Activated T-helper 17 cell treated with anti-CD3 and anti-CD28 coated beads, Interleukin-2, amount 50 U/mL, for 72 hours (primary cell): ENCODE data around the gene CCDC158. TPM values are rescaled to one million over a fixed set of nuclear protein-coding genes. Genes with fewer than 3 reads are reported as not detected.

Experiments used
- ATAC-seq: fragments of 150-1000 bp; cut with Tn5 transposase; replicated peaks from 2 replicates; pipeline ENCODE4 v1.10.0; 2021; ENCODE audit warnings: mild to moderate bottlenecking, moderate library complexity
- H3K27ac Mint-ChIP-seq: one replicate; pipeline ENCODE4 v1.8.0; 2022; ENCODE audit warnings: mixed read lengths
- H3K27me3 Mint-ChIP-seq: one replicate; pipeline ENCODE4 v1.8.0; 2022; ENCODE audit warnings: mixed read lengths
- H3K36me3 Mint-ChIP-seq: one replicate; pipeline ENCODE4 v1.8.0; 2022; ENCODE audit warnings: low read depth, mild to moderate bottlenecking, mixed read lengths
- H3K4me1 Mint-ChIP-seq: one replicate; pipeline ENCODE4 v1.8.0; 2022; ENCODE audit warnings: mixed read lengths
- H3K4me3 Mint-ChIP-seq: one replicate; pipeline ENCODE4 v1.8.0; 2022; ENCODE audit warnings: mild to moderate bottlenecking, mixed read lengths
- H3K9me3 Mint-ChIP-seq: one replicate; pipeline ENCODE4 v1.8.0; 2022; ENCODE audit warnings: mixed read lengths
- total RNA-seq, 2 donors: library from RNA; stranded (reverse); gene quantifications; one replicate each; pipeline ENCODE4 v1.2.3, GENCODE V29; 2022

CCDC158 gene
- total RNA-seq, 2 donors from 2014 or later: not detected

DNA sequence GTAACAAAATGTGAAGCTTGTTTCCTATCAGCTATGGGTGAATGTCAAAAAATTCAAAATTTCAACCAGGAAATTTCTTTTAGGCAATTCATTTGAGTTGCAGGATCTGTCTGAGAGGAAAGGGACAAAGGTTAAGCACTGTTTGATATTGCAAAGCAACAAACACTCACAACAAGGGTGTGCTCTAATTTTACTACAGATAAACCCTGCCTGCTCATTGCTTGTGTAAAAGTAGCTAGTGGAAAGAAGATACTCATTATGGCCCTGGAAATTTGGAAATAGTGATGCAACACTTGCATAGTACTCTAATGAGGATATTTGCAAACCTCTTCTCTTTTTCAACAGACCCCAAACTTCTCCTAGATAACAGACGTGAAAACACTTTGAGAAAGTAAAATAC lies 142.4 kb downstream of the CCDC158 start:
- Mint-ChIP-seq H3K27ac (no peak overlapping the region), H3K27me3 (peaks cover 25% of the 10 kb centered on the region), H3K4me1 (no peaks in the 10 kb centered on the region), H3K9me3 (no peaks in the 10 kb centered on the region), H3K36me3 (no peaks in the 10 kb centered on the region), H3K4me3 (no peak overlapping the region)
- no peak for ATAC-seq

- no peaks in the 10 kb centered on the region for H3K36me3 Mint-ChIP-seq
- peaks cover 31% of the 10 kb centered on the region for H3K27me3 Mint-ChIP-seq
- H3K4me3 Mint-ChIP-seq: no peak overlapping the region
- H3K9me3 Mint-ChIP-seq: no peaks in the 10 kb centered on the region
- ATAC-seq: no peak
- no peaks in the 10 kb centered on the region for H3K4me1 Mint-ChIP-seq
- H3K27ac Mint-ChIP-seq: no peak overlapping the region
These were observed 143.3 kb downstream of the CCDC158 start for GRCh38 chr4:76277667-76278066.

- Mint-ChIP-seq H3K4me3 (no peak overlapping the region), H3K9me3 (no peaks in the 10 kb centered on the region), H3K36me3 (no peaks in the 10 kb centered on the region), H3K4me1 (no peaks in the 10 kb centered on the region), H3K27ac (no peak overlapping the region), H3K27me3 (peaks cover 31% of the 10 kb centered on the region)
- no peak for ATAC-seq
These were observed 144.1 kb downstream of the CCDC158 start for GRCh38 chr4:76276813-76277212.

- ATAC-seq: no peak
- Mint-ChIP-seq H3K27me3 (peaks cover 31% of the 10 kb centered on the region), H3K36me3 (no peaks in the 10 kb centered on the region), H3K9me3 (no peaks in the 10 kb centered on the region), H3K27ac (no peak overlapping the region), H3K4me1 (no peaks in the 10 kb centered on the region), H3K4me3 (no peak overlapping the region)
These were observed 145.3 kb downstream of the CCDC158 start for GRCh38 chr4:76275486-76276124.

DNA sequence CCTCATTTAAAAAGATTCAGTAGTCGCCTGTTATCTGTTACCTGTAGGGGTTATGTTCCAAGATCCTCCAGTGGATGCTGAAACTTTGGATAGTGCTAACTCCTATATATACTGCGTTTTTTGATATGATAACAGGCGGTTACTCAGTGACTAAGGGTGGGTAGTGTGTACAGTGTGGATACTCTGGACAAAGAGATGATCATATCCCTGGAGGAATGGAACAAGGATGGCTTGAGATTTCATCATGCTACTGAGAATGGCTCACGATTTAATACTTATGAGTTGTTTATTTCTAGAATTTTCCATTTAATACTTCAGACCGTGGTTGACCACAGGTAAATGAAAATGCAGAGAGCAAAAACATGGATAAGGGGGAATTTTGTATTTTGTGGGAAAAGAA lies 147.9 kb downstream of the CCDC158 start:
- no peak for ATAC-seq
- Mint-ChIP-seq H3K36me3 (no peaks in the 10 kb centered on the region), H3K27ac (no peak overlapping the region), H3K4me1 (no peaks in the 10 kb centered on the region), H3K4me3 (no peak overlapping the region), H3K27me3 (peaks cover 31% of the 10 kb centered on the region), H3K9me3 (no peaks in the 10 kb centered on the region)

GRCh38 chr4:76272582-76272981 lies 148.4 kb downstream of the CCDC158 start:
- Mint-ChIP-seq H3K27ac (no peak overlapping the region), H3K4me3 (no peak overlapping the region), H3K9me3 (no peaks in the 10 kb centered on the region), H3K4me1 (no peaks in the 10 kb centered on the region), H3K27me3 (peaks cover 31% of the 10 kb centered on the region), H3K36me3 (no peaks in the 10 kb centered on the region)
- no peak for ATAC-seq

DNA sequence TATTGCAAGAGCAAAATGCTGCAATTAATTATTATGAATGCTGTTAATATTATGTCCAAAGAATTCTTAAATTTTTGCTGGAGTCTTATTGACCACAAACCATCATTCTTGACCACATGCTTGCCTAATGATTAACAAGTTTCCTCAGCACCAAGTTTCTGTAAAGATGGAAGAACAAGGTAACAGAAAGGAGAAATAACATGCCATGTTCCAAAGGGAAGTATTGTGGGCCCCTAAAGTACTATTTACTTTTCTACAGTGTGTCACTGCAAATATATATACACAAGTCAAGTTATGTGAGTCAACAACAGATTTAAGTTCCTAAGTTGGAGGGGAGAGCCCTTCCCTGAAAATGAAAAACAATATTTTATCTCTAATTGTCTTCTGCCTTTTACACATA lies 148.9 kb downstream of the CCDC158 start:
- Mint-ChIP-seq H3K4me1 (no peaks in the 10 kb centered on the region), H3K9me3 (no peaks in the 10 kb centered on the region), H3K27me3 (peaks cover 31% of the 10 kb centered on the region), H3K36me3 (no peaks in the 10 kb centered on the region), H3K27ac (no peak overlapping the region), H3K4me3 (no peak overlapping the region)
- no peak for ATAC-seq

- Mint-ChIP-seq H3K36me3 (no peaks in the 10 kb centered on the region), H3K27me3 (peaks cover 27% of the 10 kb centered on the region), H3K9me3 (no peaks in the 10 kb centered on the region), H3K4me1 (no peaks in the 10 kb centered on the region), H3K27ac (no peak overlapping the region), H3K4me3 (no peak overlapping the region)
- no peak for ATAC-seq
These were observed 149.7 kb downstream of the CCDC158 start for GRCh38 chr4:76271248-76271647.

GRCh38 chr4:76270244-76271175 lies 150.4 kb downstream of the CCDC158 start:
- H3K4me3 Mint-ChIP-seq: no peak overlapping the region
- H3K27ac Mint-ChIP-seq: no peak overlapping the region
- H3K27me3 Mint-ChIP-seq: peaks cover 20% of the 10 kb centered on the region
- no peaks in the 10 kb centered on the region for H3K4me1 Mint-ChIP-seq
- no peak for ATAC-seq
- H3K9me3 Mint-ChIP-seq: no peaks in the 10 kb centered on the region
- no peaks in the 10 kb centered on the region for H3K36me3 Mint-ChIP-seq

- Mint-ChIP-seq H3K36me3 (no peaks in the 10 kb centered on the region), H3K9me3 (no peaks in the 10 kb centered on the region), H3K27me3 (no peaks in the 10 kb centered on the region), H3K4me1 (no peaks in the 10 kb centered on the region), H3K27ac (no peak overlapping the region), H3K4me3 (no peak overlapping the region)
- no peak for ATAC-seq
These were observed 153.1 kb downstream of the CCDC158 start for GRCh38 chr4:76267811-76268210.

DNA sequence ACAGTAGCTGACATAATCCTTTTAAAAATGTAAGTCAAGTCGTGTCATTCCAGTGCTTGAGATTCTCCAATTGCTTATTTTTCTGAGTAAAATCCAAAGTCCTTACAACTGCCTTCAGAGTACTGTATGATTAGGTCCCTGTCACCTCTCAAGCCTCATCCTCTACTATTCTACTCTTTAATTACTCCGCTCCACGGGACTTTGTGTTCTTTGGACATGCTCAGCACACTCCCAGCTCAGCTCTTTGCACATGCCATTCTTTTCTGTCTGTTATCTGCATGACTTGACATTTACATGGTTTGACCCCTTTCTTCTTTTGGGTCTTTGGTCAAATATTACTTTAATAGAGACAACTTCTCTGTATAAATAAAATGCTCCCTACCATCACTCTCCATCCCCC lies 154.3 kb downstream of the CCDC158 start:
- Mint-ChIP-seq H3K4me1 (no peaks in the 10 kb centered on the region), H3K27me3 (no peaks in the 10 kb centered on the region), H3K4me3 (no peak overlapping the region), H3K27ac (no peak overlapping the region), H3K36me3 (no peaks in the 10 kb centered on the region), H3K9me3 (no peaks in the 10 kb centered on the region)
- ATAC-seq: no peak

DNA sequence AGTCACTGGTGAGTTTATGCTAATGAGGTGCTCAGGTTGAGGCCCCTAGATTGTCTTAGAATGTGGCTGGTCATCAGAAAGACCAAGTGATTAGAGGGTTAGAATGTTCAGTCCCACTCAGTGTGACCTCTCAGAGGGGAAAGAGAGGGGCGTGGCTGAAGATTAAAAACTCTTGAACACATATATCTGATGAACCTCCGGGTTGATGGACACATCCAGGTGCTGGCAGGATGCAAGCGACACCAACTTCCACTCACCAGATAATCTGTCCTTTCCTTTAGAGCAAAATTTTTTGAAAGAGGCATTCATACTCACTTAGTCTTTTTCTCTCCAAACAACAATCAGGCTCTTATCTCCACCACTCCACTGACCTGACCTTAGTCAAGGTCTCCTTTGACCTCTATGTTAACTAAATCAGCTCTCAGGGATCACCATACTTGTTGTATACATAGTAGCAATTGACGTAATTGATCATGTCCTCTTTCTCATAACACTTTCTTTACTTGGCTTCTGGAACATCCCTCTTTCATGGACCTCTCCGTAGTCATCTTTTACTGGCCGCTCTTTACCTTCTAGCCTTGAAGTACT lies 155.2 kb downstream of the CCDC158 start:
- H3K4me1 Mint-ChIP-seq: no peaks in the 10 kb centered on the region
- no peak overlapping the region for H3K27ac Mint-ChIP-seq
- H3K4me3 Mint-ChIP-seq: no peak overlapping the region
- H3K27me3 Mint-ChIP-seq: peaks cover under 1% of the 10 kb centered on the region
- no peaks in the 10 kb centered on the region for H3K36me3 Mint-ChIP-seq
- H3K9me3 Mint-ChIP-seq: no peaks in the 10 kb centered on the region
- ATAC-seq: no peak
